GM19239 (cell line): ENCODE measurements around the gene IAH1.
A peak's percentile ranks its signal among the peaks of the same experiment; 100 is the strongest.
"Not testable (repeated sequence)": the region's sequence is repeated elsewhere in the genome, so short reads cannot be mapped to it uniquely, and the experiment has no call there.

Experiments used
- DNase-seq: peaks from one replicate; pipeline ENCODE4 v3.0.0; 2011; ENCODE audit warnings: low spot score; ENCODE audit not compliant: insufficient read length
- FAIRE-seq: peaks from 2 replicates; lab custom pipeline; 2011; peaks lifted over from hg19 to GRCh38; lab: Jason Lieb, UNC

IAH1 gene

DNA sequence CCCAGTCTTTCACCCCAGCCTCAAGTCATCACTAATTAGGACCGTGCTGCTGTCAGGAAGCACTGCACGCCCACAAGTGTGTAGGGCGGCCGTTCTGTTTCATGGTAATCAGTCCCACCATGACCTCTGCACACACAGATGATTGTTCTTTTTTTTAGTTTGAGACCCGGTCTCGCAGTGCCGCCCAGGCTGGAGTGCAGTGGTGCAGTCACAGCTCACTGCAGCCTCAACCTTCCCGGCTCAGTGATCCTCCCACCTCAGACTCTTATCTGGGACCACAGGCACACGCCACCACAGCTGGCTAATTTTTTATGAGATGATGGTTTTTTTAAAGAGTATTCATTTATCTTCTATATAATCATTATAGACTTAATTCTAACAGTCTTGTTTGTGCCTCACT, 1.8 kb upstream of the IAH1 start:
- no peak for DNase-seq
- no peak for FAIRE-seq

DNA sequence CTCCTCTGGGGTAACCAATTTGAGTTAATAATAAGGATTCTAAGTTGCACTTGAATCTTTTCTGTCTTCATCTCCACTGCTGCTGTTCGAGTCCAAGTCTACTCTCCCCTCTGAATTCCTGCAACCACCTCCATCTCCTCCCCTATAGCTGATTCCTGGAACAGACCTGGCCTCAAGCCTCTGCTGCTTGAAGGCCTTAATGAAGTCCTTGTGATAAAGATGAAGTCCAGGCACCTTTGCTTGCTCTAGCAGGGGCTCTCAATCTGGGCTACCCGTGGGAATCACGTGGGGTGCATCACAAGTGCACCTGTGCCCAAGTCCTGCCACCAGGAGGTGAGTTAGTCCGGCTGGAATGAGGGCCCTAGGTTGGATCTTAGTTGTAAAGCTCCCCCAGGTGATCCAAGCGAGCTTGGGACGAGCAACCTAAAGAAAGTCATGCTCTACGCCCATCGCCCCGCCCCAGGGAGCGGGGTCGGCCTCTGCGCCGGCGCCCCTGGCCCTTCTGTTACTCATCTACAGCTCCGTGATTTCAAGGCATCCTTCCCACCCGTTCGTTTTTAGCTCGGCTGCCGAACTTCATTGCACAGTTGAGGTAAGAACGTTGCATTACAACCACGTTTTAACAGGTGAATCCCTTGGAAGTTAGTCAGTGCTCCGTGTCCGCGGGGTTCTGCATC, 905 bp upstream of the IAH1 start:
- DNase-seq (peak; percentile 15), FAIRE-seq (no peak)

- peak; percentile 56 for DNase-seq
- FAIRE-seq = no peak
These were observed 378 bp upstream of the IAH1 start for GRCh38 chr2:9473985-9474360.

- no peak for FAIRE-seq
- DNase-seq = no peak
These were observed 3.6 kb downstream of the IAH1 start for GRCh38 chr2:9477914-9478313.

GRCh38 chr2:9478526-9478925, 4.2 kb downstream of the IAH1 start:
- no peak for FAIRE-seq

GRCh38 chr2:9480157-9480556, 5.8 kb downstream of the IAH1 start:
- no peak for DNase-seq
- no peak for FAIRE-seq

More at GRCh38 chr2:9478526-9478925, 4.2 kb downstream of the IAH1 start:
- DNase-seq = no peak

DNA sequence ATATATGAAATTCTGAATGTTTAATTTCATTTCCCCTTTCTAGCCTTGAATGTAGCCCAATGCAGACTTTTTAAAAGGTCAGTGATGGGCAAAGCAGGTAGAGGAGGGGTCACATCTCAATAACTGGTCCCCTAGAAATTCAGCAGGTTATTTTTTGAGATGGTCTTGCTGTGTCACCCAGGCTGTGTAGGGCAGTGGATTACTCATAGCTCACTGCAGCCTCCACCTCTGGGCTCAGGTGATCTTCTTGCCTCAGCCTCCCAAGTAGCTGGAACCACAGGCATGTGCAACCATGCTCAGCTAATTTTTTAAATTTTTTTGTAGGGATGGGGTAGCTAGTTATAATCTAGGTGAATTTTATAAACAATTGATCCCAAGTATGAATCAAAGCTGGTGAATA, 8.8 kb downstream of the IAH1 start:
- FAIRE-seq (no peak), DNase-seq (no peak)

DNA sequence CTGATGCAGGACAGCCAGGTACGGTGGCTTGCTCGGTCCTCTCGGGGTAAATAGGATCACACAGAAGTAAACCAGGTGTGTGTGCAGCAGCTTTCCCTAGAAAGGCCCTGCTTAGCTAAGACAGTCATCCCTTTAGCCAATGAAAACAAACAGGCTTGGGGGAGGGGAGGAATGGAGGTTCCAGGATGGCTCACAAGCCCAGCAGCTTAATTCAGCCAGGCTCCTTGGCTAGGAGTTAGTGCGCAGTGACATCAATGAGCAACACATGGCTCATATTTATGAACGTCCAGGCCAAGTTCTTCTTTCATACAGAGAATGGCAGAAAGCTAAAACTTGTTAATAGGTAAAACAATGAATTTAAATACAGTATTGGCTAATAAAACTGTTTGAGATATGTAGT, 10.2 kb downstream of the IAH1 start:
- FAIRE-seq (no peak), DNase-seq (no peak)

DNA sequence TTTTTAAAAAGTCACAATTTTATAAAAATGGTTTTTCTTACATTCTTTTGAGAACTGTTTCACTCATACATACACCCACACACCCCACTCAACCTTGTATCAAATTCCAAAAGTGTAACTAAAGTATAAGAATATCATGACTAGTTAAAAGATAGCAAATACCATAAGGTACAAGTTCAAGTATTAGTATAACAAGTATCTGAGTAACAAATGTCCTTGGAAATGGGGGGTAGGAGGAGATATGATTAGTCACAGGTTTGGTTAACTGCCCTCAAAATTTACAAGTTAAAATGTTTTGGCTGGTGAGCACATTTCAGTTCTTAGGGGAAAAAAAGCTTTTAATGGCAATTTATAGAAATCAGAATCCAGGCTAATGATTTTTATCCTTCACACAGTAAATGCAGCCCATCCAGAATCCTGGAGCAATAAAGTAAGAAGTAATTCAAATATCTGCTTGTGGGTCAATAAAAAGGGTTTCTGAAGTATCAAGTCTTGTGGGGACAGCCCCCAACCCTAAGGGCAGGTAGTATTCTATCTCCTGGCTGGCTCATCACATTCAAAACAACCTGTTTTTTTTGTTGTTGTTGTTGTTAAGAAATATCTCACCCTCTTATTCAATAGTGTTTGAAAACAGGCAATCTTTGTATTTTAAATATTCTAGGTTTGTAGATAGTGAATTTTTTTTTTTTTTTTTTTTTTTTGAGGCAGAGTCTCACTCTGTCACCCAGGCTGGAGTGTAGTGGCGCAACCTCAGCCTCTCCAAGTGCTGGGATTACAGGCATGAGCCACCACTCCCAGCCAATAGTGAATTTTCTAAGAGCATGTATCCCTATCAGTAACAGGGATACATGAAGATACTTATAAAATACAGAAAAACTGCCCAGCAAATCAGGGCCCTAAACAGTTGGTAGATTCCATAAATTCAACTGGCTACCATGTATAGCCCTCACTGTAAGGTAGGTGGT, 14.5 kb downstream of the IAH1 start:
- DNase-seq (no peak), FAIRE-seq (no peak)

DNA sequence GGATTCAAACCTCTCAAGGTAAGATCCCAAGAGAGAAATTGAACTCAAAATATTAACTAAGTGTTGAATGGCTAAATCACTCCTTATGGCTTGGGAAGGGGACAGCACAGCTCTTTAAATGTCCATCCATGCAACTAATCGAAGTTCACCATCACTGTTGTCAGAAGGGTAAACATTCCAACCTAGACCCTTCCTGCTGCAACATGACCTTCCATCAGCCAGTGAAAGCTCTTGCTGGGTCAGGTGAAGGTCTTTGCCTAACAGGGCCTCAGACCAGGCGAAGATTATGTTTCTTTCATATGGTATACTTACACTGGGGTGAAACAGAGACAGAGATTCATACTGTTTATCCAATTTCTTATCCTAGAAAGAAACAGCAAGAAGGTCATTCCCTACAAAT, 16.4 kb downstream of the IAH1 start:
- no peak for DNase-seq
- no peak for FAIRE-seq

- DNase-seq (no peak), FAIRE-seq (no peak)
These were observed 18.6 kb downstream of the IAH1 start for GRCh38 chr2:9492927-9493326.

- no peak for FAIRE-seq
- no peak for DNase-seq
These were observed 19.1 kb downstream of the IAH1 start for GRCh38 chr2:9493478-9493877.

- FAIRE-seq (no peak), DNase-seq (no peak)
These were observed 19.7 kb downstream of the IAH1 start for GRCh38 chr2:9494081-9494480.

- no peak for FAIRE-seq
- no peak for DNase-seq
These were observed 22.7 kb downstream of the IAH1 start for GRCh38 chr2:9497017-9497416.

- DNase-seq (no peak), FAIRE-seq (no peak)
These were observed 23.9 kb downstream of the IAH1 start for GRCh38 chr2:9498210-9498609.

DNA sequence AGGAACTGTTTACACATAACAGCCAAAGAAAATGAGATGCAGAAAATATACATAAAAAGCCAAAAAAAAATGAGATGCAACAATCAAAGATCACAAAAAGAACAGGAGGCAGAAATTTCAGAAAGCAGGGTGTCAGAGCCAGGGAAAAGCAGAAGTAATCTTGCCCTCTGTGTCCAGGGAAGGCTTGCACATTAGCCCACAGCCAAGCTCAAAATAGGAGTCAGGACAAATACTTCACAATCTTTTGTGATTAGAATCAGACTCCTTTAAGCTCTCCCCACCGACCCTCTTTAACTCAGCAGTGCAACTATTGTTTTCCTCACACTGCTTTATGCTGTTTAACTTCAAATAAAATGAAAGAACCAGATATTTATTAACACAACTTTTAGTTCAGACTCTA, 34.6 kb downstream of the IAH1 start:
- DNase-seq = no peak
- no peak for FAIRE-seq

GRCh38 chr2:9513946-9514345, 39.6 kb downstream of the IAH1 start:
- FAIRE-seq, DNase-seq: not testable (repeated sequence)

- no peak for FAIRE-seq
- DNase-seq = no peak
These were observed 42.9 kb downstream of the IAH1 start for GRCh38 chr2:9517118-9517782.

- no peak for FAIRE-seq
- no peak for DNase-seq
These were observed 43.8 kb downstream of the IAH1 start for GRCh38 chr2:9518163-9518562.

GRCh38 chr2:9518780-9519179, 44.4 kb downstream of the IAH1 start:
- FAIRE-seq (no peak), DNase-seq (no peak)

DNA sequence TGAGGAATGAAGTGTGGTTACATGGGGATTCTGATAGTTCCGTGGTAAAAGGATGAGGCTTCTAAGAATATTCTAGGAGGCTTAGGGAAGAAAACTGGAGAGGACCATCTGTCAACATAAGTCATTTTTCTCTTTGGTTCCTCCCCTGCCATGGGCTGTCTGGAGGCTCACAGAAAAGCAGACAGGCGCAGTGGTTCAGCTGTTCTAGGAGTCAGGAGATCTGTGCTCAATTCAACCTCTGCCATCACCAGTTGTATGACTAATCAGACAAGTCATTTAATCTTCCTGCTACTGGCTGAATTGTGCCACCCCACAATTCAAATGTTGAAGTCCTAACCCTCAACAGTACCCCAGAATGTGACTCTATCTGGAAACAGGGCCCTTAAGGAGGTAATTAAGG, 44.9 kb downstream of the IAH1 start:
- no peak for DNase-seq
- no peak for FAIRE-seq
